OCI-LY3 (cell line): ENCODE measurements around the gene TMEM258.

Source experiments
- H2AFZ ChIP-seq: fragments of 200-600, 300-600 bp; shearing (Covaris generic); 2 replicates; pipeline ENCODE4 v1.6.0; 2014; ENCODE audit warnings: antibody characterized with exemption, low read depth, low read length
- H3K27ac ChIP-seq: fragments of 200-600, 300-600 bp; sonication (generic); 2 replicates; pipeline ENCODE4 v1.5.1; 2014; ENCODE audit warnings: mild to moderate bottlenecking, low read length, moderate library complexity, mixed read lengths
- H3K27me3 ChIP-seq: fragments of 200-600, 300-600 bp; sonication (generic); 2 replicates; pipeline ENCODE4 v1.6.1; 2014; ENCODE audit warnings: low read depth, low read length, mixed read lengths
- H3K36me3 ChIP-seq: fragments of 200-600, 300-600 bp; sonication (generic); replicated peaks from 2 replicates; pipeline ENCODE3; 2014; ENCODE audit warnings: low read depth, low read length, mixed read lengths
- H3K4me1 ChIP-seq: fragments of 300-600, 200-600 bp; sonication (generic); 2 replicates; pipeline ENCODE4 v1.6.1; 2014; ENCODE audit warnings: low read length, mixed read lengths
- H3K4me2 ChIP-seq: fragments of 200-600, 300-600 bp; sonication (generic); 2 replicates; pipeline ENCODE4 v1.6.1; 2014; ENCODE audit warnings: low read length, mixed read lengths
- H3K4me3 ChIP-seq: fragments of 300-600, 200-600 bp; sonication (generic); 2 replicates; pipeline ENCODE4 v1.5.1; 2014; ENCODE audit warnings: antibody characterized with exemption, mild to moderate bottlenecking, low read length, moderate library complexity
- H3K79me2 ChIP-seq: fragments of 300-600, 200-600 bp; shearing (Covaris generic); 2 replicates; pipeline ENCODE4 v1.6.1; 2014; ENCODE audit warnings: mild to moderate bottlenecking, low read length, mixed read lengths
- H3K9ac ChIP-seq: fragments of 300-600, 200-600 bp; shearing (Covaris generic); 2 replicates; pipeline ENCODE4 v1.6.0; 2014; ENCODE audit warnings: mild to moderate bottlenecking, low read length, moderate library complexity
- H3K9me3 ChIP-seq: fragments of 200-600, 300-600 bp; shearing (Covaris generic); 2 replicates; pipeline ENCODE4 v1.6.1; 2014; ENCODE audit warnings: low read length, mixed read lengths; ENCODE audit not compliant: insufficient read depth
- H4K20me1 ChIP-seq: fragments of 200-600, 300-600 bp; sonication (generic); 2 replicates; pipeline ENCODE4 v1.6.1; 2016; ENCODE audit warnings: low read length, mixed read lengths; ENCODE audit not compliant: insufficient read depth
- CTCF ChIP-seq: fragments of 200-600, 300-600 bp; sonication (generic); IDR thresholded peaks from 2 replicates; pipeline ENCODE4 v1.5.1; 2014; ENCODE audit warnings: antibody characterized with exemption, low read length, low read depth
- EZH2phosphoT487 ChIP-seq: fragments of 200-600 bp; shearing (Covaris generic); IDR thresholded peaks from 2 replicates; pipeline ENCODE4 v1.6.1; 2018; ENCODE audit warnings: antibody characterized with exemption, mixed run types, low read depth

TMEM258 gene

GRCh38 chr11:61756452-61757212 lies 35.8 kb downstream of the TMEM258 start:
- Histone ChIP-seq H3K27me3 (no peaks in the 10 kb centered on the region), H3K79me2 (no peaks in the 10 kb centered on the region), H2AFZ (no peak overlapping the region), H4K20me1 (no peaks in the 10 kb centered on the region), H3K4me1 (no peaks in the 10 kb centered on the region), H3K9me3 (no peaks in the 10 kb centered on the region), H3K36me3 (no peaks in the 10 kb centered on the region), H3K4me2 (no peak overlapping the region), H3K27ac (no peak overlapping the region), H3K4me3 (no peak overlapping the region), H3K9ac (no peak overlapping the region)
- TF ChIP-seq CTCF (no peak), EZH2phosphoT487 (no peak)

- no peaks in the 10 kb centered on the region for H3K27me3 ChIP-seq
- no peaks in the 10 kb centered on the region for H4K20me1 ChIP-seq
- no peak overlapping the region for H3K4me3 ChIP-seq
- no peaks in the 10 kb centered on the region for H3K4me1 ChIP-seq
- H3K9ac ChIP-seq: no peak overlapping the region
- TF ChIP-seq EZH2phosphoT487 (no peak), CTCF (no peak)
- H3K79me2 ChIP-seq: no peaks in the 10 kb centered on the region
- no peaks in the 10 kb centered on the region for H3K36me3 ChIP-seq
- no peaks in the 10 kb centered on the region for H3K9me3 ChIP-seq
- no peak overlapping the region for H2AFZ ChIP-seq
- H3K4me2 ChIP-seq: no peak overlapping the region
- no peak overlapping the region for H3K27ac ChIP-seq
These were observed 36.3 kb downstream of the TMEM258 start for GRCh38 chr11:61756147-61756451.

DNA sequence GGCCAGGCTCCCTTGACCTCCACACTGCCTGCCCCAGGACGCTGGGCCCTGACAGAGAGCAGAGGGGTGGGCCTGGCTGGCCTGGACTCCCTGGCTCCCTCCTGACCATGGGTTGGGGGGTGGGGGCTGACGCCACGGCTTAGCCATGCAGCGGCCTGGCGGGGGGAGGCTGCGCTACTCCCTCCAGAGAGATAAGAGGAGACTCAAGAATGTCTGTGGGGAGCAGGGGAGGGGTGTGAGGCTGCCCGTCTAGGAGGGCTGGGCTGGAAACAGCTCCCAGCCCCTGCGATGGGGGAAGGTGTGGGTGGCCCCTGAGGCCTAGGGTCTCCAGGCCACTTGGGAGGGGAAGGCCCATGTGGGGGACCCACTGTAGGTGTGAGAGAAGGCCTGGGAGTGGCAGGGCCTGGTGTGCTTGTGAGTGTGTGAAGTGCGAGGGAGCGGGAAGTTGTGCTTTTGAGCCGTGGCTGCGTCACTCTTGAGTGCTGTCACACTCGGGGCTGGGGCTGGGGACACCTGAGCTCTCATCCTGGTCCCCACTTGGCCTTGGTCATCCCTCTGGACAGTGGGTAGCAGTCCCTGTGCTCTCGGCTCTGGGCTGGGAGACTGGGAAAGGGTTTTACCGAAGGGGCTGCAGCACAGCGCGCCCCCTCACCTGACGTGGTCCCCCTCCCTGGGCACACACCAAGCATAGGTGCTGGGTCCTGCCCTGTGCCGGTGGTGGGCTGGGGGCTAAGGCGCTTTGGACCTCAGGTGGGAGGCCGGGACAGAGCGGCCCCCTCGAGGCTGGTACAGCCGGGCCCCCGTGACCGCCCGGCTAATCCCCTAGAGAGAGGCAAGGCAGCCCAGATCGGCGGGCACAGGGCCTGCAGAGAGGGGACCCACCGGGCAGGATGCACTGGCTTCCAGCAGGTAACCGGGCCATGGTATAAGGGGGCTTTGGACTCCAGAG lies 37.6 kb downstream of the TMEM258 start:
- Histone ChIP-seq H2AFZ (no peak overlapping the region), H3K79me2 (no peaks in the 10 kb centered on the region), H3K9me3 (no peaks in the 10 kb centered on the region), H3K36me3 (no peaks in the 10 kb centered on the region), H3K4me3 (no peak overlapping the region), H4K20me1 (no peaks in the 10 kb centered on the region), H3K27ac (no peak overlapping the region), H3K27me3 (no peaks in the 10 kb centered on the region; the same call in 1 of the 2 replicates), H3K9ac (no peak overlapping the region), H3K4me2 (no peak overlapping the region), H3K4me1 (no peaks in the 10 kb centered on the region)
- TF ChIP-seq EZH2phosphoT487: no peak
- no peak for TF ChIP-seq CTCF

GRCh38 chr11:61753672-61754071 lies 38.7 kb downstream of the TMEM258 start:
- Histone ChIP-seq H3K9ac (no peak overlapping the region), H3K79me2 (no peaks in the 10 kb centered on the region), H4K20me1 (no peaks in the 10 kb centered on the region), H3K4me3 (no peak overlapping the region), H3K27ac (no peak overlapping the region), H3K27me3 (no peaks in the 10 kb centered on the region; the same call in 1 of the 2 replicates), H3K36me3 (no peaks in the 10 kb centered on the region), H2AFZ (no peak overlapping the region), H3K4me2 (no peak overlapping the region), H3K4me1 (no peaks in the 10 kb centered on the region), H3K9me3 (no peaks in the 10 kb centered on the region)
- TF ChIP-seq CTCF (no peak), EZH2phosphoT487 (no peak)
